Activated T-cell treated with anti-CD3 and anti-CD28 coated beads, Interleukin-2, amount 50 U/mL, for 72 hours (primary cell): Measurements from ENCODE around the gene UCN. TPM values are rescaled to one million over a fixed set of nuclear protein-coding genes. Genes with fewer than 3 reads are reported as not detected.
"Not testable (repeated sequence)": the region's sequence is repeated elsewhere in the genome, so short reads cannot be mapped to it uniquely, and the experiment has no call there.

Experiments used
- ATAC-seq, 2 donors: fragments of 150-1000 bp; cut with Tn5 transposase; replicated peaks in 1 of 2; 2 replicates each; pipeline ENCODE4 v1.10.0; 2021; ENCODE audit warnings: moderate library complexity in 2 of 2, mild to moderate bottlenecking in 1 of 2
- DNase-seq, 2 donors: peaks; one replicate each; pipeline ENCODE4 v3.0.0; 2021 to 2022; ENCODE audit warnings: mixed read lengths in 1 of 2
- H3K27ac Mint-ChIP-seq: one replicate; pipeline ENCODE4 v1.8.0; 2022; ENCODE audit warnings: mild to moderate bottlenecking, moderate library complexity, mixed read lengths
- H3K27me3 Mint-ChIP-seq: one replicate; pipeline ENCODE4 v1.8.0; 2022; ENCODE audit warnings: low read depth, mixed read lengths
- H3K36me3 Mint-ChIP-seq, 2 donors: one replicate each; pipeline ENCODE4 v1.8.0; 2022; ENCODE audit warnings: mixed read lengths in 2 of 2, mild to moderate bottlenecking in 1 of 2; ENCODE audit not compliant: insufficient read depth in 2 of 2
- H3K4me1 Mint-ChIP-seq: one replicate; pipeline ENCODE4 v1.8.0; 2022; ENCODE audit warnings: low read depth, mixed read lengths
- H3K4me3 Mint-ChIP-seq, 2 donors: one replicate each; pipeline ENCODE4 v1.8.0; 2022; ENCODE audit warnings: mild to moderate bottlenecking in 2 of 2, mixed read lengths in 2 of 2, moderate library complexity in 2 of 2
- H3K9me3 Mint-ChIP-seq, 2 donors: one replicate each; pipeline ENCODE4 v1.8.0; 2022; ENCODE audit warnings: mixed read lengths in 2 of 2
- total RNA-seq, 2 donors: library from RNA; stranded (reverse); gene quantifications; one replicate each; pipeline ENCODE4 v1.2.3, GENCODE V29; 2022

The UCN gene, protein sequence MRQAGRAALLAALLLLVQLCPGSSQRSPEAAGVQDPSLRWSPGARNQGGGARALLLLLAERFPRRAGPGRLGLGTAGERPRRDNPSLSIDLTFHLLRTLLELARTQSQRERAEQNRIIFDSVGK
- total RNA-seq, result 1 to 10 TPM; 4.9 to 7.6 TPM

DNA sequence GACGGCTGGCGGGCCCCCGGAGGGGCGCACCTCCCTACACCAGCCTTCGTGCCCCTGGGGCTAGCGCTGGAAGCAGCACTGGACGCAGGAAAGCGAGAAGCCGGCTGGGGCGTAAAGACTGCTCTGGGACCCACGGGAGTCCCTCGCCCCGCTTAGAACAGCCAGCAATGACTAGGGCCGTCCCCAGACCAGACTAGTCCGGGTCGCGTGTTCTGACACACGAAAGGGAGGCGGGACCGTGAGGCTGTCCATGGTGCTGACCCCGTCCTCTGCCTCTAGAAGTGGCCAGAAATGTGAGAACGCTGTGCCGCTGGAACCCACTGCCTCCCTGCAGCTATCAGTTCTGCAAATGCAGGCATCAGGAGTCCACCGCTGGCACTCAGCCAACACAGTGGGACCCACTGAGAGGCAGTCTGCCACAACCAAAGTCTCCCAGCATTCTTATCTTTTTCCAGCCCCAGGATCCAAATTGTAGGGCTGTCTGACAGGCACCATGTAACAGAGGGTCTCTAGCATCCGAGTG is at the start of gene UCN:
UCN (minus strand) TSS at position 87 of the 523 bp plus-strand sequence. CDS start 550 bp downstream, outside the sequence.
- ATAC-seq, result no peak
- H3K9me3 Mint-ChIP-seq, result no peaks in the 10 kb centered on the region
- H3K4me3 Mint-ChIP-seq, result peak within 1 kb of the TSS; percentile 52 to 60
- H3K36me3 Mint-ChIP-seq, result peaks cover 3 to 7% of the 10 kb centered on the region in 2 donors
- H3K4me1 Mint-ChIP-seq, result no peaks in the 10 kb centered on the region
- no peak within 1 kb of the TSS for H3K27ac Mint-ChIP-seq
- peaks cover 21% of the 10 kb centered on the region for H3K27me3 Mint-ChIP-seq
- DNase-seq, result no peak

DNA sequence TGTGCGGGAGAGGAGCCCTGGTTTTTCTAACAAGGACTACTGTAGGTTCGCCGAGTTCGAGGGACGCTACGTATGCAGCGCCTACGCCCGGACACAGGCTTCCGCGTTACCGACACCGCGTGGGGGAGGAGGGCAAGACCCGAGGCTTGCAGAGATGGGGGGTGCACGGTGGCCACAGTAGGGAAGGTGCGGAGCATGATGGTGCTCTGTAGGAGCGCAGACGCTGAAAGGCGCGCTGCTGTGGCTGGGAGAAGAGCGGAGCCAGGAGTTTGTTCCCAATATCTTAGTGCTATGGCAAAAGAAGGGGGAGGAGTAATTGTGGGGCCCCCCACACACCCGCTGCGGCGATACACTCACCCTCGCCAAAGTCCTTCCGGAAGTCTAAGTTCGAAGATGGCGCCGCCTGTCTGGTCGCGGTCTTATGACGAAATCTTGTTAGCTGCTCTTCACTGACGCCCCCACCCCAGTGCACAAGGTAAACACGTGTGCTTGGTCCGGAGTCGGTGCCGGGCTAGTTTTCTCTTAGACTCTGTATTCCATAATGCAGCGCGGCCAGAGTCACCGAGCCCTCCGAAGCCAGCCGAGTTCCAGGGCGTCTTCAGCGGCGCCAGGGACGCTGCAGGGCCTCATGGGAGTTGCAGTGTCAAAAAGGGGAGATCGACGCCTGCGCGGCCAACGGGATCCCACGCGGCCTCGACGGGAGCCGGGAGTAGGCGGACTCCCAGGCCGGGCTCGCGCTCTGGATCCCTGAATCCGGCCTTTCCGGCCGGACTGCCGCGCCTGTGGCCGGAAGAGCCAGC is 48.3 kb upstream of the UCN start, which contains the start of gene GTF3C2:
GTF3C2 (minus strand) TSS at position 383 of the 800 bp plus-strand sequence. CDS start 13,210 bp downstream, outside the sequence.
- H3K36me3 Mint-ChIP-seq, result peaks cover 5 to 9% of the 10 kb centered on the region in 2 donors
- peak; percentile 82 for ATAC-seq
- DNase-seq, result peak; percentile 89 to 93
- peak within 1 kb of the TSS; percentile 97 for H3K27ac Mint-ChIP-seq
- H3K27me3 Mint-ChIP-seq, result no peaks in the 10 kb centered on the region
- H3K4me1 Mint-ChIP-seq, result peaks cover 65% of the 10 kb centered on the region
- H3K4me3 Mint-ChIP-seq, result peak within 1 kb of the TSS; percentile 95 to 97
- H3K9me3 Mint-ChIP-seq, result no peaks in the 10 kb centered on the region

DNA sequence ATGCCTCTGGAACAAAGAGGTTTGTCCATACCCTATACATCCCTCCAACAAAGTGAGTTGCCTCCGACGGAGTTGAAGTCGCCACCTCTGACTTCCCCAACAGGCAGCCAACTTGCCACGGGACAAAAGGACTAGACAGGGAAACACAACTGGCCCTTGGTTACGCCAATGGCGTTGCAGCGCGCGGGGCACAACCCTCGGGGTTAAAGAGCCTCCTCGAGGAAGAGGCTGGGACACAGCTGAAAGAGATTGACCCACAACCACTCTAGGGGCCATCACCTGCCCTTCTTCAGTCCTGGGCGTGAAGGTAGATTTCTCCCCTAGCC is 47.8 kb upstream of the UCN start:
- Mint-ChIP-seq H3K9me3 (no peaks in the 10 kb centered on the region), H3K27ac (peak overlapping the region; percentile 97), H3K4me3 (peak overlapping the region; percentile 95 to 97), H3K36me3 (peaks cover 4 to 7% of the 10 kb centered on the region in 2 donors), H3K4me1 (peaks cover 68% of the 10 kb centered on the region), H3K27me3 (no peaks in the 10 kb centered on the region)
- DNase-seq (no peak), ATAC-seq (peak; percentile 39 to 47)

DNA sequence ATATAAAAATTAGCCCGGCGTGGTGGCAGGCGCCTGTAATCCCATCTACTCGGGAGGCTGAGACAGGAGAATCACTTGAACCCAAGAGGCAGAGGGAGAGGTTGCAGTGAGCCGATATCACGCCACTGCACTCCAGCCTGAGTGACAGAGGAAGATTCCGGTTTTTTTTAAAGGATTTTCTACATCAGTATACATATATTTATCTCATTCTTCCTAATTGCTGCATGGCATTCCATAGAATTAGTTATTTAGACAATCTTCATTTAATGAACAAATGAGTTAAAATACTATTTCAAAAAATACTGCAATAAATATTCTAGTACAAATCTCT is 46.3 kb upstream of the UCN start:
- DNase-seq (no peak), ATAC-seq (no peak)
- no peaks in the 10 kb centered on the region for H3K9me3 Mint-ChIP-seq
- H3K27ac Mint-ChIP-seq, result no peak overlapping the region
- no peaks in the 10 kb centered on the region for H3K27me3 Mint-ChIP-seq
- peak overlapping the region; percentile 12 to 95 for H3K4me3 Mint-ChIP-seq
- peaks cover 61% of the 10 kb centered on the region for H3K4me1 Mint-ChIP-seq
- peaks cover 4 to 5% of the 10 kb centered on the region in 2 donors for H3K36me3 Mint-ChIP-seq

DNA sequence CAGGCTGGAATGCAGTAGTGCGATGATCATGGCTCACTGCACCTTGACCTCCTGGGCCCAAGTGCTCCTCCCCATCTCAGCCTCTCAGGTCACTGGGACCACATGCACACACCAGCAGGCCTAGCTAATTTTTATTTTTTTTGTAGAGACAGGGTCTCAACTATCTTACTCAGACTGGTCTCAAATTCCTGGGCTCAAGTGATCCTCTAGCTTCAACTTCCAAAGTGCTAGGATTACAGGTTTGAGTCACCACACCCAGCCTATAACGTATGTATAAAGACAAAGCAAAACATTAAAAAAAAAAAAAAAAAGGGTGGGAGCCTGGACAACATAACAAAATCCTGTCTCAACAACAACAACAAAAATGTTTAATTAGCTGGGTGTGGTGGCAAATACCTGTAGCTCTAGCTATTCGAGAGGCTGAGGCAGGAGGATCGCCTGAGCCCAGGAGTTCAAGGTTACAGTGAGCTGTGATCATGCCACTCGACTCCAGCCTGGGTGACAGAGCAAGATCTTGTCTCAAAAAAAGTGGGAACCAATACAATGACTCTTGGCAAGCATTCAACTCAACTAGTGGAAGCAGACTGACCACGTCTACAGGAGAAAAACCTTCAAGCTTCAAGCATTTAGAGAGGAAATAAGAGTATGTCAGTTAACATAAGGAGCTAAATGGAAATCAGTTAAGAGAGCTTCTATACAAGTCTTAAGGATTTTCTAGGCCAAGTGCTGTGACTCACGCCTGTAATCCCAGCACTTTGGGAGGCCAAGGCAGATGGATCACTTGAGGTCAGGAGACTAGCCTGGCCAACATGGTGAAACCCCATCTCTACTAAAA is 45.7 kb upstream of the UCN start:
- Mint-ChIP-seq H3K4me3 (peak overlapping the region; percentile 12 to 23), H3K36me3 (peaks cover 4 to 5% of the 10 kb centered on the region in 2 donors), H3K27me3 (no peaks in the 10 kb centered on the region), H3K9me3 (no peaks in the 10 kb centered on the region), H3K27ac (no peak overlapping the region), H3K4me1 (peaks cover 61% of the 10 kb centered on the region)
- ATAC-seq, result no peak
- no peak for DNase-seq

DNA sequence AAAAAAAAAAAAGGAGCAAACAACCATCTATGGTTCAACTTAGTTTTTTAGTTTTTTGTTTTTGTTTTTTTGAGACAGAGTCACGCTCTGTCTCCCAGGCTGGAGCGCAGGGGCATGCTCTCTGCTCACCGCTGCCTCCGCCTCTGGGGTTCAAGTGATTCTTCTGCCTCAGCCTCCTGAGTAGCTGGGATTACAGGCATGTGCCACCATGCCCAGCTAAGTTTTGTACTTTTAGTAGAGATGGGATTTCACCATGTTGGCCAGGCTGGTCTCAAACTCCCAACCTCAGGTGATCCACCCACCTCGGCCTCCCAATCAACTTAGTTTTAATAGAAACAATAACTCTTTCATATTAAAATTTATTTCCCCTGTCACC is 45.1 kb upstream of the UCN start:
- DNase-seq, H3K4me3 Mint-ChIP-seq, H3K27me3 Mint-ChIP-seq, H3K9me3 Mint-ChIP-seq, ATAC-seq, H3K36me3 Mint-ChIP-seq, H3K27ac Mint-ChIP-seq: not testable (repeated sequence)
- H3K4me1 Mint-ChIP-seq, result peaks cover 56% of the 10 kb centered on the region

DNA sequence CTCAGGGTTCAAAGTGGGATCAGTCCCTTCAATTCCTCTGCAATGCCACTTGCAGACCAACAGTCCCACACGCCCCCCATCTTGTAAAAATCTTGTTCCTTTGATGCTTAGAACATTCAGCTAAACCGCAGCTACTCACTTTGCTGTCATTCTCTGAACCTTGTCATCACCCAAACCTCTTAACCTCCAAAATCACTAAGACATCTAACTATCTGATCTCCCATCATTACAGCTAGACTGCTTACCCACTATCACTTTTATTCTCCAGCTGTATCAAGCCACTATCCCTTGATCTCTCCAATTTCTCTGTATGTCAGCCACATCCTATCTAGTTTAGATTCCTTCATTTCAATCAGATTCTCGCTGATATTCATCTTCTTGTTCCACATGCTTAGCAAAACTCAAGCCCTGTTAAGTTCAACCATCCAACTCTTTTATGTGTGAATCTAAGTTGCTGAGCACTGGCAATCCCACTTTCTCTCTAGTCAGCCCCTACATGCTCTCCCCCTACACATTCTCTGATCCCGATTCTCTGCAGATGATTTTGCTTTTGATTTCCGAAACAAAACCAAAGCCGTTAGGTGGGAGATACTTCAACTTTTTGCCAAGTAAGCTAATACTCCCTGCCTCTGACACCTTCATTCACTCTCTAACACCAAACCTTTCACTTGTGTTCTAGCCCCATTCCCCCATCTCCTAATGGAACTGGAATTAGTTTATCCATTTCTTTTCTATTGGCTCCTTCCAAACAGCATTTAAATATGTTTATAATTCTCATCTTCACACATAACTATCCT is 43.8 kb upstream of the UCN start:
- Mint-ChIP-seq H3K4me3 (peak overlapping the region; percentile 51 to 55), H3K9me3 (no peaks in the 10 kb centered on the region), H3K27me3 (no peaks in the 10 kb centered on the region), H3K36me3 (peaks cover under 1 to 7% of the 10 kb centered on the region in 2 donors), H3K27ac (peak overlapping the region; percentile 29), H3K4me1 (peaks cover 48% of the 10 kb centered on the region)
- peak; percentile 32 to 45 for ATAC-seq
- DNase-seq, result peak; percentile 21 to 24

DNA sequence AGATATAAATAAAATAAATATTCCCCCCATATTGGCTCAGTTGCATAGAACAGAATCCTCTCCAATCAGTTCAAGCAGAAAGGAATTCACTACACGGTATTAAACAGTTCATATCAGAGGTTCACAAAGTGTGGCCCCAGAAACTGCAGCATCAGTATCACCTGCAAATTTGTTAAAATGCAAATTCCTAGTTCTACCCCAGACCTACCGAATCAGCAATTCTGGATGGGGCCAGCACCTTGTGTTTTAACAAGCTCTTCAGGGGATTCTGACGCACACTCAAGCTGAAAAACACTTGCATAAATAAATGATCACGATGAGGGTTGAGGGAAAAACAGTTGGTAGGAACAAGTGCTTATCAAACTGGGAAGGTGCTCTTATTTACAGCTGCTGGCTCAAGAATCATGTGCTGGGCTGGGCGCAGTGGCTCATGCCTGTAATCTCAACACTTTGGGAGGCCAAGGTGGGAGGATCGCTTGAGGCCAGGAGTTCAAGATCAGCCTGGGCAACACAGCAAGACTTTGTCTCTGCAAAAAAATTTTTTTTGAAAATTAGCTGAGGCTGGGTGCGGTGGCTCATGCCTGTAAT is 42.0 kb upstream of the UCN start:
- ATAC-seq, result no peak
- DNase-seq, result no peak
- peaks cover 0 to 4% of the 10 kb centered on the region in 2 donors for H3K36me3 Mint-ChIP-seq
- peaks cover 41% of the 10 kb centered on the region for H3K4me1 Mint-ChIP-seq
- H3K27me3 Mint-ChIP-seq, result no peaks in the 10 kb centered on the region
- H3K4me3 Mint-ChIP-seq, result no peak overlapping the region
- no peaks in the 10 kb centered on the region for H3K9me3 Mint-ChIP-seq
- no peak overlapping the region for H3K27ac Mint-ChIP-seq

DNA sequence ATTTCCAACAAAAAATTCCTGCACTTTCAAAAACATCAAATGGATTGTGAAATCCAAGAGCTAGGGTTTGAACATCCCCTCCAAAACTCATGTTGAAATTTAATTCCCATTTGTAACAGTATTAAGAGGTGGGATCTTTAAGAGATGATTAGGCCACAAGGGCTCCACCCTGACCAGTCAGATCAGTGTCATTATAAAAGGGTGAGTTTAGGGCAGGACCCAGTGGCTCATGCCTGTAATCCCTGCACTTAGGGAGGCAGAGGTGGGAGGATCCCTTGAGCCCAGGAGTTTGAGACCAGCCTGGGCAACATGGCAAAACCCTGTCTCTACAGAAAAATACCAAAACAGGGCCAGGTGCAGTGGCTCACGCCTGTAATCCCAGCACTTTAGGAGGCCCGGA is 39.4 kb upstream of the UCN start:
- Mint-ChIP-seq H3K4me3 (no peak overlapping the region), H3K36me3 (peaks cover 0 to 6% of the 10 kb centered on the region in 2 donors), H3K27me3 (no peaks in the 10 kb centered on the region), H3K4me1 (peaks cover 18% of the 10 kb centered on the region), H3K9me3 (no peaks in the 10 kb centered on the region), H3K27ac (peak overlapping the region; percentile 26)
- no peak for ATAC-seq
- no peak for DNase-seq

DNA sequence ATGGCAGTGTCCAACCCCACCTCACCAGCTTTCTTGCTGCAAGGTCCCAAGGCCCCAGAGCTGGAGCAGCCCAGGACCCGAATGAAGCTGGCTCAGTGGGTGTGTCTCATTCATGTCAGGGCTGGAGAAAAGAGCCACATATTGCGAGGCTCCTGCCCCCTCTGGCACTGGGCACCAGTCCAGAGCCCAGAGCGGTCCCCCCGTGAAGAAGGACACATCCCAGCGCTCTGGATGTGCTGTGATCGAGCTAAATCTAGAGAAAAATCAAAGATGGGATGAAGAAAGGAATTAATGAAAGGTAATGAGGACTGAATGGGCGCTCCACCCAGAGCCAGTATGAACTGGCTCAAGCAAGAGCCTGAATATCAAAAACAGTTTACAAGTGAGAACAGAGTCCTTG is 27.9 kb upstream of the UCN start:
- no peaks in the 10 kb centered on the region for H3K9me3 Mint-ChIP-seq
- H3K4me3 Mint-ChIP-seq, result no peak overlapping the region
- DNase-seq, result no peak
- peaks cover 8 to 21% of the 10 kb centered on the region in 2 donors for H3K36me3 Mint-ChIP-seq
- H3K27me3 Mint-ChIP-seq, result no peaks in the 10 kb centered on the region
- no peak overlapping the region for H3K27ac Mint-ChIP-seq
- H3K4me1 Mint-ChIP-seq, result peaks cover 4% of the 10 kb centered on the region
- ATAC-seq, result no peak

DNA sequence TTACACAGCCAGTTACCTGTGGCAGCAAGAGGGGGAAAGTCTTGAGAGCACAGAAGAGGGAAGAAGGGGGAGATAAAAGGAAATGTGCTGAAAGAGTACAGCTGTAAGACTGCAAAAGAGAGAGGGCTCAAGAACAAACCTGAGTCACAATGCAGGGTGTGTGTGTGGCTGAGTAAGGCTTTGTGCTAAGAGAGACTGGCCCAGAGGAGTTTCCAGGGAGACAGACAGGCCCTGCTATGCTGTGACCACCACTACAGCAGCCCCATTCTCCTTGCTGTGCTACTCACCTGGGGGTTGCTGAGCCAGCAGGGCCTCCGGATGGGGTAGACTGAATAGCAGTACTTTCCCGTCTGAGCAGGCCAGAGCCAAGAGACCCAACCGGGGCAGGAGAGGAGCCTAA is 27.1 kb upstream of the UCN start:
- no peak overlapping the region for H3K27ac Mint-ChIP-seq
- DNase-seq (no peak), ATAC-seq (no peak)
- no peaks in the 10 kb centered on the region for H3K9me3 Mint-ChIP-seq
- no peak overlapping the region for H3K4me3 Mint-ChIP-seq
- H3K4me1 Mint-ChIP-seq, result peaks cover under 1% of the 10 kb centered on the region
- H3K27me3 Mint-ChIP-seq, result no peaks in the 10 kb centered on the region
- peaks cover 8 to 14% of the 10 kb centered on the region in 2 donors for H3K36me3 Mint-ChIP-seq

DNA sequence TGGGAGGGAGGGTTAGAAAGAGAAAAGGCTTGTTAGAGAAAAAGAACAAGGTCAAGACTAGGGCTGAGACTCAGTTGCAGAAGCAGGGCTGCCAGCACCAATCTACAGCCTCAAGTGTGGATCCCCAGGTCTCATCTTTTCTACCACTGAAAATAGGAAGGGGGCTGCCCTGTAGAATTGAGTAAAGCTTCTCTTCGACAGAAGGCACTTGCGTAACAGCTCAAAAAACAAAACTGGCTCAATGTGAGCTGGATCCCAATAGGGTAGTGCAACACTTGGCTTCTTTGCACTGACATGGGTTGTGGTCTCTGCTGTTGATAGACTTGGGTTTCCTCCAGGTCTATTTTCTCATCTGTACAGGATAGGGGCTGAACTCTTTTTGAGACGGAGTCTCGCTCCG is 16.5 kb upstream of the UCN start:
- Mint-ChIP-seq H3K4me1 (peaks cover 23% of the 10 kb centered on the region), H3K36me3 (peaks cover 12 to 17% of the 10 kb centered on the region in 2 donors), H3K27ac (no peak overlapping the region), H3K9me3 (no peaks in the 10 kb centered on the region), H3K27me3 (no peaks in the 10 kb centered on the region), H3K4me3 (peak overlapping the region; percentile 4 to 29)
- ATAC-seq, result no peak
- DNase-seq, result no peak
